Esophagus squamous epithelium (tissue), 4 donors: ENCODE results near the gene RBMS3.

Experiments used
- POLR2A ChIP-seq, 4 donors: fragments of 450-650 bp; IDR thresholded peaks; one replicate each; pipeline ENCODE4 v1.6.1; 2017; ENCODE audit warnings: antibody characterized with exemption in 4 of 4, mild to moderate bottlenecking in 4 of 4, moderate library complexity in 3 of 4
- TF ChIP-seq, protein P1 (sequence below), 6 experiments: fragments of 450-650 bp in 4 of 6; fragments of 200-600 bp in 2 of 6; sonication (generic) in 2 of 6; IDR thresholded peaks; one replicate each; pipeline ENCODE4 v1.5.1; 2016 to 2019; ENCODE audit warnings: antibody characterized with exemption in 6 of 6, mild to moderate bottlenecking in 4 of 6, moderate library complexity in 4 of 6

DNA sequence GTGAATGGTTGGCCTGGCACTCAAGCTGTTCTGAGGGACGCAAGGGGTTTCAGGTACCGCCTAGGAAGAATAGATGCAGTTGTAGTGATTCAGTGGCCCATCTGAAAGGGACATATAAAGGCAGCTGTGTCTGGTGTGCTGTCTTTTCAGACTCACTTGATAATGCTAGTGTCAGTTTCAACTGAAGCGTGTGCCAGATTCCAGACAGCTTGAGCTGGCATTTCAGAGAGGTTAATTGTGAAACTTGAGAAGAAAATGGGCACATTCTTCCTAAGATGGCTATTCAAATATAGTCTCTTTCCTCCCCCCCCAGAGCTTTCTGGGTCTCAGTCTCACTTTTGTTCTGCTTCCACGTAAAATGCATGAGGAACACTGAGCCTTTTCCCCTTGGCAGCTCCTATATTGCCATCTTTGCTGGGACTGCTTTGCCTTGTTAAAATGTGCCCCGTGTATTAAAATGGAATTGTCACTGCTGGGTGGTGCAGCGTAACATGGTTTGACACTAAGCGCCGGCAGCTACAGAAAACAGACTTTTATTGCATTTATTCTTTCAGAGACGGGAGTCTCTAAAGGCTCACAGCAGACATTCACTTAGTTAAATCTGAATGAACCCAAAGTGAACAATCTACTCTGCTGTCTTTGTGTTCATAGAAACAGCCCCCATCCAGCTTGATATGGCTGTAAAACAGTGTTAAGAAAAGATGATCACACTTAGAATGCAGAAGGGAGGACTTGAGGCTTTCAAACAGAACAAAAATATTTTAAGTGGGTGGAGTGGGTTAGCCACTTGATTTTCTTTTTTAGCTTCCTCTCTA lies 478.7 kb downstream of the RBMS3 start:
- TF ChIP-seq, protein P1, sequence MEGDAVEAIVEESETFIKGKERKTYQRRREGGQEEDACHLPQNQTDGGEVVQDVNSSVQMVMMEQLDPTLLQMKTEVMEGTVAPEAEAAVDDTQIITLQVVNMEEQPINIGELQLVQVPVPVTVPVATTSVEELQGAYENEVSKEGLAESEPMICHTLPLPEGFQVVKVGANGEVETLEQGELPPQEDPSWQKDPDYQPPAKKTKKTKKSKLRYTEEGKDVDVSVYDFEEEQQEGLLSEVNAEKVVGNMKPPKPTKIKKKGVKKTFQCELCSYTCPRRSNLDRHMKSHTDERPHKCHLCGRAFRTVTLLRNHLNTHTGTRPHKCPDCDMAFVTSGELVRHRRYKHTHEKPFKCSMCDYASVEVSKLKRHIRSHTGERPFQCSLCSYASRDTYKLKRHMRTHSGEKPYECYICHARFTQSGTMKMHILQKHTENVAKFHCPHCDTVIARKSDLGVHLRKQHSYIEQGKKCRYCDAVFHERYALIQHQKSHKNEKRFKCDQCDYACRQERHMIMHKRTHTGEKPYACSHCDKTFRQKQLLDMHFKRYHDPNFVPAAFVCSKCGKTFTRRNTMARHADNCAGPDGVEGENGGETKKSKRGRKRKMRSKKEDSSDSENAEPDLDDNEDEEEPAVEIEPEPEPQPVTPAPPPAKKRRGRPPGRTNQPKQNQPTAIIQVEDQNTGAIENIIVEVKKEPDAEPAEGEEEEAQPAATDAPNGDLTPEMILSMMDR (IDR thresholded peaks at IDR 0.05) = no peak
- TF ChIP-seq POLR2A (IDR thresholded peaks at IDR 0.05) = no peak
